Astrocyte of the spinal cord (primary cell): ENCODE measurements around the gene NTNG1.
A peak's percentile ranks its signal among the peaks of the same experiment; 100 is the strongest.

Experiments used
- DNase-seq: peaks from one replicate; pipeline ENCODE4 v3.0.0; 2011; ENCODE audit warnings: low read depth, low spot score
- H3K4me3 ChIP-seq: 2 replicates; pipeline ENCODE4 v1.5.1; 2011; ENCODE audit warnings: low read depth, mild to moderate bottlenecking, low read length, moderate library complexity
- in situ Hi-C: cut with HindIII; loops from 2 replicates; pipeline ENCODE4 v1.10.0; 2017; ENCODE audit warnings: low sequenced_read_pairs
- TF ChIP-seq, protein P1 (sequence below): IDR thresholded peaks from 2 replicates; pipeline ENCODE4 v1.5.1; 2012; ENCODE audit warnings: low read depth, mild to moderate bottlenecking, low read length, inconsistent platforms

NTNG1 gene

DNA sequence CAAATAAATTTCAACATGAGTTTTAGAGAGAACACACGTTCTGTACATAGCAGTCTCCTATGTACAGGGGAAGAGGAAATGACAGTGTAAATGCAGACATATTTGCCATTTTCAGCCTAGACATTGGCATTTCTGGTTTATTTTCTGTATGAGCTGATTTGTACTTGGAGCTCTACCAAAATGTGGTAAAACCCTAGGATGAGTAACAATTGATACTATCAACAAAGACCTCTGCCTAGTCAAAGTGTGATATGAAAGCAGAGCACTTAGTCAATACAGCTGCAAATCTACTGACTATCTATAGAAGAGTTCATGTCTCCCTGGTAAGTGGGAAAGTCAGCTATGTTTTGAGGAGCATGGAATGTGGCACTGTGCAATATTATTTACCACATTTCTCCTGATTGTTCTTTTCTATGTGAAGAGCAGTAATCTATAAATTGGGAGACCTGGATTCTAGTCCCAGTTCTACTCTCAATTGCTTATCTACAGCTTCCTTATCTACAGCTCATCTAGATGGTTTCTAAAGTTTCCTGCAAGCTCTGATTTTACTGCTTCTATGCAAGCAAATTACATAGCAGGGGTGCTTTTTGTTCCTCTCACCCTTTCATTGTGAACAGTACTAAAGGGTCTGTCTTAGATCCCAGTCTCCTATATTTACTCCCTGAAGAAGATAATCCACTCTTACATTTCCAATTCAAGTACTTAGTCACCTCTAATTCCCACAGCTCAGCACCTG lies 334.2 kb downstream of the NTNG1 start:
- H3K4me3 ChIP-seq = no peak overlapping the region
- in situ Hi-C loops = no loop called here
- TF ChIP-seq, protein P1, sequence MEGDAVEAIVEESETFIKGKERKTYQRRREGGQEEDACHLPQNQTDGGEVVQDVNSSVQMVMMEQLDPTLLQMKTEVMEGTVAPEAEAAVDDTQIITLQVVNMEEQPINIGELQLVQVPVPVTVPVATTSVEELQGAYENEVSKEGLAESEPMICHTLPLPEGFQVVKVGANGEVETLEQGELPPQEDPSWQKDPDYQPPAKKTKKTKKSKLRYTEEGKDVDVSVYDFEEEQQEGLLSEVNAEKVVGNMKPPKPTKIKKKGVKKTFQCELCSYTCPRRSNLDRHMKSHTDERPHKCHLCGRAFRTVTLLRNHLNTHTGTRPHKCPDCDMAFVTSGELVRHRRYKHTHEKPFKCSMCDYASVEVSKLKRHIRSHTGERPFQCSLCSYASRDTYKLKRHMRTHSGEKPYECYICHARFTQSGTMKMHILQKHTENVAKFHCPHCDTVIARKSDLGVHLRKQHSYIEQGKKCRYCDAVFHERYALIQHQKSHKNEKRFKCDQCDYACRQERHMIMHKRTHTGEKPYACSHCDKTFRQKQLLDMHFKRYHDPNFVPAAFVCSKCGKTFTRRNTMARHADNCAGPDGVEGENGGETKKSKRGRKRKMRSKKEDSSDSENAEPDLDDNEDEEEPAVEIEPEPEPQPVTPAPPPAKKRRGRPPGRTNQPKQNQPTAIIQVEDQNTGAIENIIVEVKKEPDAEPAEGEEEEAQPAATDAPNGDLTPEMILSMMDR = no peak
- peak; percentile 5 for DNase-seq

DNA sequence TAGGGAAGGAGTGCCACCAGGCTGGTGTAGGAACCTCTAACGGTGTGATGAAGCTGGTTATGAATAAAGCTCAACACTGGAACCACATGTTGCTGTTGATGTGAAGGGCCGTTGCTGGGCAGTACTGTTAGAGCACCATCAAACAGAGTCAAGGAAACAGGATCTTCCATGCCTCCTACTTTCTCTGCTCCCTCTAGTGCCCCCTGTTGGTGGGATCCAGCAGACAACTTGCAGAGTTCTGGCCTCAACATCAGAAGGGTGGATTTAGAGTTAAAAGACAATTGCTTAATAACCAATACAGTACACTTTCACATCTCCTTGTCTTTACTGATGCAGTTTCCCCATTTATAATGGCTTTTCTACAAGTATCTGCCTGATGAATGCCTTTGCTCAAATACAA lies 336.4 kb downstream of the NTNG1 start:
- DNase-seq = no peak
- no peak overlapping the region for H3K4me3 ChIP-seq
- in situ Hi-C loops = no loop called here
- TF ChIP-seq, protein P1 = peak; percentile 27

DNA sequence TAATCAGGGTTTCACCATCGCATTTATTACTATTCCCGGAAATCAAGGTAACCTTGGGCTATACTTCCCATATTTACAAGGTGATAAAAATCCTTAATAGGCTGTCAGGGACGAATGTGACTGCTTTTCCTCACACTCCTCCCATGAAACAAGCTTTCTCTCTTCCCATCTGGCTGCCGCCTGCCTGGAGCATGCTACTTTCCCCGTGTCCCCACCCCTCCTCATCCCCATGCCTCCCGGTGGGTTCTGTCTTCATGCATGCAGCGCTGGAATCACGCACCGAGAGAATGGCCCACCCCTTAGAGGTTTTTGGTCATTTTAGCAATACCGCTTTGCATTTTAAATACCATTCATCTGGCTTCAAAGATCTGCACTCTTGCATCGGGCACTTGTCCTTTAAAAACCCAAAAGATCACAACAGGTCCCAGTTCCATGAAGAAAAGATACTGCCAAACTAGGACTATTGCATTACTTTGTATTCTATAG lies 339.1 kb downstream of the NTNG1 start:
- DNase-seq = no peak
- in situ Hi-C loops = no loop called here
- TF ChIP-seq, protein P1 = no peak
- no peak overlapping the region for H3K4me3 ChIP-seq

DNA sequence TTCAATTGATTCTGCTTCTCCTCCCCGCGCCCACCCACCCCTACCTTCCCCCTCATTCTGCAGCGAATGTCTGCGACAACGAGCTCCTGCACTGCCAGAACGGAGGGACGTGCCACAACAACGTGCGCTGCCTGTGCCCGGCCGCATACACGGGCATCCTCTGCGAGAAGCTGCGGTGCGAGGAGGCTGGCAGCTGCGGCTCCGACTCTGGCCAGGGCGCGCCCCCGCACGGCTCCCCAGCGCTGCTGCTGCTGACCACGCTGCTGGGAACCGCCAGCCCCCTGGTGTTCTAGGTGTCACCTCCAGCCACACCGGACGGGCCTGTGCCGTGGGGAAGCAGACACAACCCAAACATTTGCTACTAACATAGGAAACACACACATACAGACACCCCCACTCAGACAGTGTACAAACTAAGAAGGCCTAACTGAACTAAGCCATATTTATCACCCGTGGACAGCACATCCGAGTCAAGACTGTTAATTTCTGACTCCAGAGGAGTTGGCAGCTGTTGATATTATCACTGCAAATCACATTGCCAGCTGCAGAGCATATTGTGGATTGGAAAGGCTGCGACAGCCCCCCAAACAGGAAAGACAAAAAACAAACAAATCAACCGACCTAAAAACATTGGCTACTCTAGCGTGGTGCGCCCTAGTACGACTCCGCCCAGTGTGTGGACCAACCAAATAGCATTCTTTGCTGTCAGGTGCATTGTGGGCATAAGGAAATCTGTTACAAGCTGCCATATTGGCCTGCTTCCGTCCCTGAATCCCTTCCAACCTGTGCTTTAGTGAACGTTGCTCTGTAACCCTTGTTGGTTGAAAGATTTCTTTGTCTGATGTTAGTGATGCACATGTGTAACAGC lies 339.9 kb downstream of the NTNG1 start:
- no peak overlapping the region for H3K4me3 ChIP-seq
- in situ Hi-C loops = no loop called here
- TF ChIP-seq, protein P1 = no peak
- DNase-seq = peak; percentile 5

DNA sequence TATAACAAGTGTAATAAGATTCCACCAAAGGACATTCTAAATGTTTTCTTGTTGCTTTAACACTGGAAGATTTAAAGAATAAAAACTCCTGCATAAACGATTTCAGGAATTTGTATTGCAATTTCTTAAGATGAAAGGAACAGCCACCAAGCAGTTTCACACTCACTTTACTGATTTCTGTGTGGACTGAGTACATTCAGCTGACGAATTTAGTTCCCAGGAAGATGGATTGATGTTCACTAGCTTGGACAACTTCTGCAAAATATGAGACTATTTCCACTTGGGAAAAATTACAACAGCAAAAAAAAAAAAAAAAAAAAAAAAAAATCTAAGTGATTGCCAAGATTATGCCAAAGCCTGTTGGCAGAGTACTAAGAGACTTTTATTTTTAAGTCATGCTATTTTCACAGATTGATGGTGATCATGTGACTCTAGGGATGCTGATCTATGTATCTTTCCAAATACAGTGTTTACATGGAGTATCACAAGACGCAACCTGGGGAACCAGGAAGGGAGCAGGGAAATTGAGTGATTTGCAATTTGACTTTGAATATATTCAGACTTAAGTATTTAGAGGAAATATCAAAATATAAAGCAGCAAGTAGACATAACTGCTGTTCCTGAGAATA lies 341.0 kb downstream of the NTNG1 start:
- H3K4me3 ChIP-seq = no peak overlapping the region
- TF ChIP-seq, protein P1 = no peak
- in situ Hi-C loops = no loop called here
- DNase-seq = no peak

DNA sequence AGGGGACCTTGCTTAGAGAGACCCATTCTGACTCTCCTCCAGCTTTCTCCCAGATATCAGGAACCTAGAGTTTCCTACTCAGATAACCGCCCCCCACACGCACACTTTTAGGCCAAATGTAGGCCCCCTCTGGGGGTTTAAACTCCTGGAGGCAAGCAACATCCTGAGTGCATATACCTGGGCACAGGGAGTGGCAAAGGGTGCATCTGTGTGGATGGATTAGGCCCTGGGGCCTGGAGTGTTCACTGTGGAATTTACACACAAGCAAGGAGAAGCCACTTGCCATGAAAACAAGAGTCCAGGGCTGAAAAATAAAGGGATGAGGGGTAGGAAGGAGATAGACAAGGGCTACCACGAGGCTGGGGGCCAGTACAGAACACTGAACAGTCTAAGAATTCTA lies 343.1 kb downstream of the NTNG1 start:
- DNase-seq = no peak
- TF ChIP-seq, protein P1 = no peak
- H3K4me3 ChIP-seq = no peak overlapping the region
- in situ Hi-C loops = no loop called here
